GM21381 (cell line): ENCODE results near the gene EEA1.
"Not testable (repeated sequence)": the region's sequence is repeated elsewhere in the genome, so short reads cannot be mapped to it uniquely, and the experiment has no call there.

Source experiments
- ATAC-seq: cut with Tn5 transposase; IDR thresholded peaks from one replicate; pipeline ENCODE4 v1.9.1; 2021; ENCODE audit warnings: mild to moderate bottlenecking, moderate library complexity; ENCODE audit not compliant: unreplicated experiment

EEA1 gene

GRCh38 chr12:92753976-92754885 lies 174.9 kb downstream of the EEA1 start:
- no peak for ATAC-seq

- not testable (repeated sequence) for ATAC-seq
These were observed 179.4 kb downstream of the EEA1 start for GRCh38 chr12:92749691-92750090.

- ATAC-seq = no peak
These were observed 181.9 kb downstream of the EEA1 start for GRCh38 chr12:92747151-92747550.

DNA sequence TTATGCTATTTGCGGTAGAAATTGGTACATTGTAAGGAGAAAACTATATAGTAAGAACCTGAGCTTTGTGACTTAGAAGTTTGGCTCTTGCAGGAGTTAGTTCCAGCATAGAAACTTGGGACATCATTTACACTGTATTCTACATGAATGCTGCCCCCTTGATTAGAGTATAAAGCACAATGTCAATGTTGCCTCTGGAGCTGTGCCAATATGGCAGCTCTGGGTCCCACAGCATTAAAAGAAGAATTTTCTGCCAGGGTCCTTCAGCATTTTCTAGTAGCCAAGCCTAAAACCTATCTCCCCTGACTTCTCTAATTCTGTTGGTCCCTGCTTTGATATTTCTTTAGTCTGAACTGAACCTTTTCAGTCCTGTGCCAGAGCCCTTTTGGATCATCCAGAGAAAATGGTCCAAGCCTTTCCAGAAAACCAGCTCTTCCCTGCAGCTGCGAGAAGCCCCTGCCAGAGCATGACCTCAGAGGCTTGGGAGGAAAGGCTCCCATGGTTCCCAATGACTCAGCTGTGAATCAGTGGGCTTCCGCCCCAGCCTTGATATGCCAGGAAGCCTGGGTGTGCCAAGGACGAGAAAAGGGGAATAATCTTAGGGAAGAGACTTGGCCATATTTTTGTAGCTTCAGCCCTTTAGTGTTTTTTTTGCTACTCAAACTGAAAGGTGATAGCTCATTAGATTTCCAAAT lies 183.1 kb downstream of the EEA1 start:
- no peak for ATAC-seq

DNA sequence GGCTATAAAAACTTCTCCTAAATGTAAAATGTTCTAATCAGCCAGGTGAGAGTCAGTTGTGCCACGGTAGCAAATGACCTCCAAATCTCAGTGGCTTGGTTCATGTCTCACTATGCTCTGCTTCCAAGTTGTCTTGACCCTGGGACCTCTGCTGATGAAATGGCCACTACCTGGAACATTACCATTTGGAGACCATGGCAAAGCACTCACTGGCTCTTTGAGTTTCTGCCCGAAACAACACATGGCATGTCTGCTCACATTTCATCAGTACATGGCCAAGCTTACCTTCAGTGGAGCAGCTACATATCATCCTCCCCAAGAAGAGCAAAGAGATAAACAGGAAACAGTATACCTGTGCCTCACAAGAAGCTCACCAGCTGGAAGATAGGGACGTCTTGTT lies 186.1 kb downstream of the EEA1 start:
- no peak for ATAC-seq

- ATAC-seq = no peak
These were observed 188.7 kb downstream of the EEA1 start for GRCh38 chr12:92740411-92740810.

DNA sequence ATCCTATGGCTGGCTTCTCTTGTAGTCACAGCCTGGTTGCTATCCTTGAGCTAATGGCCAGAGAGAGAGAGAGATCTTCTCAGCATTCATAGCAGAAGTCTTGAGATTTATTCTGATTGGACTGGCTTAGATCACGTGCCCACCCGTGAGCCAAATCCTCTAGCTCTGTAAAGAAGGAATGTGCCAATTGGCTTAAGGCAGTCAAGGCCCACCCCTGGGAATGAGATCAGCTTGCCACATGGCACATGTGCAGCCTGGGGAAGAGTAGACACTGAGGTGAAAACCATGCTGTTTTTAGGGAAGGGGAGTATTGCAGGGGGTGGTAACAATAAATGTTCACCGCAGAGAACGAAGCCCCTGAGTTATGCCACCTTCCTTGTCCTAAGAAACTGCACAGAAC lies 190.0 kb downstream of the EEA1 start:
- no peak for ATAC-seq

- ATAC-seq = no peak
These were observed 190.9 kb downstream of the EEA1 start for GRCh38 chr12:92737855-92738850.

DNA sequence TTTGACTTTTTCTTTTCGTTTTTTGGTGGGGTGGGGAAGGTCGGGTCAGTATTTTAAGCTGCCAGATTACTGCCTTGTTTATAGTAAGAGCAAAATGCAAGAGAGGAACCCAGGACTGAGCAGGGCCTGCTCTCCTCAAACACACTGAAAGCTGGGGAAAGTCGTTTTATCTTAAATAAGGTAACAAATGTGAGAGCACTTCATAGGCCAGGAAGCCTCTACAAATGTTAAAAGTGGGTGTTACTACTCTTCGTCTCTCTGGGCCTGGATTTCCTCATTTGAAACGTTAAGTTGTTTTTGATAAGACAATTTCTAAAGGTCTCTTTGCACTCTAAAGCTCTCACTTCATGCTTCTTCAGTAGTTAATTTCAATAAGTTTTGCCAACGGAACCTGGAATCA lies 192.5 kb downstream of the EEA1 start:
- ATAC-seq = no peak

DNA sequence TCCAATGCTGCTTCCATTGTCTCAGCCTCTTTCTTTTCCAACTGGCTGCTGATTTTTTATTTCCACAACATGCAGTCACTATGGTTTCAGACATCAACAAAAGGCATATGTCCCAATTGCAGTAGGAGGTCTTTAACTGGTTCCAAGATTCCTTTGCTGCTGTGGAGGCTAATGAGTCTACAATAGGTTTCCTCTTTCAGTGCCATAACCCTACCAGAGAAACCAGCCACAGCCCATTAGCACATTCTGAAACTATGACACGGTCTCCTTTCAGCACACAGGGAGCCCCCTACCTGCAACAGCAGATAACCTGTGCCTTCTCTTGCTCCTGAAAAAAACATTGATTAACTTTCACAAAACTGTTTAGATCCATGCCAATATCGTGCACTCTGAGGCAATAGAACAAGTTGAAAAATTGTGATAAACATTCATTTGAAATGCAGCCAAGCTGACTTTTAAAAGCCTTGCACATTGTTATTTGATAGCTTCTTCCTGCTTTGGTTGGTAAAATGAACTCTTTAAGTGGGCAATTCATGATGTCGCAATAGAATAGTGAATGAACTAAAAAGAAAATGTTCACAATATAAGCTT lies 193.9 kb downstream of the EEA1 start:
- ATAC-seq = no peak

DNA sequence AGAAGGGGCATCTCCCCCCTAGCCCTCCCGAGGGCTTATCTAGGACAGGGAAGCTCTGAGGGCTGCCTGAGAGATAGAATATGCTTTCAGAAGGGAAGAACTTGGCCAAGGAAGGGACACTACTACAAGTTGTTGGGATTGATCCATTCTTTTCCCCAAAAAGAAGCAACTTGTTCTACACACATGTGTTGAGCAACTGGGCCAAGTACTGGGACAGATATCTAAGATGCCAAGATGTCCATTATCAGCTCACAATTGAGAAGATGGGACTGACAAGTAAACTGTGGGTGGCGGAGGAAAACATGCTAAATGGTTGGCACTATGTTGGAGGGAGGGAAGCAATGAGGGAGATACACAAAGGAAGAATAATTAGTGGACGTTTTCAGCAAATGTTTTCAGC lies 195.4 kb downstream of the EEA1 start:
- no peak for ATAC-seq

GRCh38 chr12:92733181-92733580 lies 195.9 kb downstream of the EEA1 start:
- no peak for ATAC-seq

GRCh38 chr12:92732716-92733115 lies 196.4 kb downstream of the EEA1 start:
- no peak for ATAC-seq

- ATAC-seq = no peak
These were observed 196.9 kb downstream of the EEA1 start for GRCh38 chr12:92732216-92732615.

DNA sequence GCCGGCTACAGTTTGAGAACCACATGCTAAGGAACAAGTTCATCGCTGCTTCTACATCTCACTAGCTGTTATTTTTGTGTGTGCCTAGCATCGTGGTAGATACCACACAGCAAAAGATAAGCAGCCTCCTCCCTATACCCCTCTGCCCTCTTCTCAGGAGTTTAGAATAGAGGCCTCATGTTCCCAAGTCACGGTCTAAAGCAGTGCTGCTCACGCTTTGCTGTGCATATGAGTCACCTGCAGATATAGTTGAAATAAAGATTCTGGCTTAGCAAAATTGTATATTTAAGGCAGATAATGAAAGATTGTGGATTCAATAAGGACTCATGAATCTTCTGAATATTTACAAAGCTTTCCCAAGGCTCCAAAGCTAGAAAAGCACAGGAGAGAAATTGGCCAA lies 198.3 kb downstream of the EEA1 start:
- no peak for ATAC-seq

- no peak for ATAC-seq
These were observed 199.3 kb downstream of the EEA1 start for GRCh38 chr12:92729773-92730305.

GRCh38 chr12:92726850-92727249 lies 202.2 kb downstream of the EEA1 start:
- no peak for ATAC-seq

- no peak for ATAC-seq
These were observed 206.2 kb downstream of the EEA1 start for GRCh38 chr12:92722897-92723296.

DNA sequence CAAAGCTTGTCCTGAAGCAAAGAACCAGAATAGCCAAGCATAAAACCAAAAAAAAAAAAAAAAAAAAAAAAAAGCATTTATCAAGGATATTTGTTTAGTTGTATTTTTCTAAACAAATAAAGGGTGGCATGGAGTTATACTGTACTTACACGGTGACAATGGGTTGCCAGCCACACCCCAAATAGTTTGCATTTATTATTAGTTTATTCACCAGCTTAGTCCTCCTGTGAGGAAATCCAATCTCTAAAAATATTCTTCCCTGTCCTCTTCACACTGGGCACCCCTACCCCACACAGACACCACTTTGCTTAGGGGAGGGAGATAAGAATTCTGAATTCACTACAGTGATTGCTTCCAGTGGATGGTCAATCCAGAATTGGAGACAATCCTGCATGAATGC lies 207.4 kb downstream of the EEA1 start:
- ATAC-seq = no peak

DNA sequence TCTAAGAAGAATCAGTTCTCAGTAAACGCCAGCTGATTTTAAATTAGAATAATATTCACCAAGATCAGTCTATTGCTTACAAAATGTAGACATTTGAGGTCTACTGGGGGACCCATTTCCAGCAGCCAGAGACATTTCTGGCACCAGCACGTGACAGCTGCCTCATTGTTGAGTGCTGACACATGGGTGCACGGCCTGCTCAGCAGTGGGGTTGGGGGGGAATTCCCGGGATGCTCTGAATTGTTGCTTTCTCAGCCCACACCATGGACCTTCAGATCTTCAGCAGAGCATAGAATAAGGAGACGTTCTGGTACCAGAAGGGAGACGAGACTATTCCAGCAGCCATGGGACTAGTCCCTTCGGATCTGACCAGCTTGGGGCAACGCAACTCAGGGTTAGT lies 208.0 kb downstream of the EEA1 start:
- ATAC-seq = no peak
